ENCODE results near the gene NTRK3. TPM values are rescaled to one million over a fixed set of nuclear protein-coding genes. Genes with fewer than 3 reads are reported as not detected.

NTRK3 gene
- total RNA-seq, 1 experiment from 2014 or later, result not detected

DNA sequence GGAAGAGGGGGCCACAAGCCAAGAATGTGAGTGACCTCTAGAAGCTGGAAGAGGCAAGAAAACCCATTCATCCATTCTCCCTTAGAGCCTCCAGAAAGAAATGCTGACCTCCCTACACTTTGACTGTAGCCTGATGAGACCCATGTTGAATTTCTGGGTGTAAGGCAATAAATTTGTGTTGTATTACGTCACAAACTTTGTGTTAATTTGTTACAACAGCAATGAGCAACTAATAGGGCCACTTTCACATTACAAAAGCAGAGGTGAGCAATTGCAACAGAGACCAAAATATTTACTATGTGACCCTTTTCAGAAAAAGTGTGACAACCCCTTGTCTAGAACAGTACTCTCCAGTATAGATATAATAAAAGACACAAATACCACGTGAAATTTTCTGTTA is 101.2 kb downstream of the NTRK3 start:
- Histone ChIP-seq H3K4me3 (ENCODE audit: low read length) (no peak overlapping the region), H3K79me2 (ENCODE audit: low read length) (no peaks in the 10 kb centered on the region), H2AFZ (ENCODE audit: low read length) (no peak overlapping the region), H3K27me3 (ENCODE audit: low read length) (no peaks in the 10 kb centered on the region), H3K9me3 (ENCODE audit: low read length) (no peaks in the 10 kb centered on the region), H4K20me1 (ENCODE audit: low read length) (no peaks in the 10 kb centered on the region), H3K4me1 (ENCODE audit: insufficient read depth, low read length) (no peaks in the 10 kb centered on the region), H3K4me2 (ENCODE audit: low read length) (no peak overlapping the region), H3K9me2 (replicated peaks; ENCODE audit: low read length) (no peaks in the 10 kb centered on the region), H3K9ac (ENCODE audit: low read length) (no peak overlapping the region), H3K36me3 (ENCODE audit: low read depth, low read length) (no peaks in the 10 kb centered on the region), H3F3A (ENCODE audit: low read length, unreplicated experiment) (no peaks in the 10 kb centered on the region), H3K27ac (ENCODE audit: low read length) (no peak overlapping the region)
- intact Hi-C loops (cut with micrococcal nuclease), result no loop called here
- no peak for DNase-seq
- TF ChIP-seq, protein P1, sequence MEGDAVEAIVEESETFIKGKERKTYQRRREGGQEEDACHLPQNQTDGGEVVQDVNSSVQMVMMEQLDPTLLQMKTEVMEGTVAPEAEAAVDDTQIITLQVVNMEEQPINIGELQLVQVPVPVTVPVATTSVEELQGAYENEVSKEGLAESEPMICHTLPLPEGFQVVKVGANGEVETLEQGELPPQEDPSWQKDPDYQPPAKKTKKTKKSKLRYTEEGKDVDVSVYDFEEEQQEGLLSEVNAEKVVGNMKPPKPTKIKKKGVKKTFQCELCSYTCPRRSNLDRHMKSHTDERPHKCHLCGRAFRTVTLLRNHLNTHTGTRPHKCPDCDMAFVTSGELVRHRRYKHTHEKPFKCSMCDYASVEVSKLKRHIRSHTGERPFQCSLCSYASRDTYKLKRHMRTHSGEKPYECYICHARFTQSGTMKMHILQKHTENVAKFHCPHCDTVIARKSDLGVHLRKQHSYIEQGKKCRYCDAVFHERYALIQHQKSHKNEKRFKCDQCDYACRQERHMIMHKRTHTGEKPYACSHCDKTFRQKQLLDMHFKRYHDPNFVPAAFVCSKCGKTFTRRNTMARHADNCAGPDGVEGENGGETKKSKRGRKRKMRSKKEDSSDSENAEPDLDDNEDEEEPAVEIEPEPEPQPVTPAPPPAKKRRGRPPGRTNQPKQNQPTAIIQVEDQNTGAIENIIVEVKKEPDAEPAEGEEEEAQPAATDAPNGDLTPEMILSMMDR (conservative IDR thresholded peaks at IDR 0.05; ENCODE audit: low read depth, low read length), result no peak
- TF ChIP-seq EZH2phosphoT487 (IDR thresholded peaks at IDR 0.05; ENCODE audit: borderline replicate concordance, low read length), result no peak
- TF ChIP-seq EZH2 (IDR thresholded peaks at IDR 0.05; ENCODE audit: low read length, unreplicated experiment), result no peak
- no peak for ATAC-seq
- BruUV-seq (replicated peaks), result no TSS peak
- CTCF ChIA-PET, result no interaction called here
- POLR2A ChIA-PET (ENCODE audit: unreplicated experiment), result no interaction called here

DNA sequence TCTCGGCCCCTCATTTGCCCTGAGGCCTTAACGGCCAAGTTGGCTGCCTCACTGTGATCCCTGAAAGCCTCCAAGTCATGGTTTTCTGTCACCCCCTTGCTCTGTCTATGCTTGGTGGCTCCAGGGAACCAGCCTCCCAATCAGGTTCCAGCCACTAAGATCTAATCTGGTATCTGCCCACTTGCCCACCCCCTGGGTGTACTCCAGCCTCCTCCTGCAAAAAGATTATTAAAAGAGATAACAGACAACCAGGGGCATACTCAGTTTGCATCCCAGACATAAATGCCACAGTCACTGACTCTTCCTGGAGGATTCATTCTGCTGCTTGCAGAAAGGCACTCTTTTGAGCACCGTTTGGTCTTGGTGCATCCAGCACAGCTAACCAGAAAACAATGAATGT is 103.9 kb downstream of the NTRK3 start:
- H3K9me2 ChIP-seq (replicated peaks; ENCODE audit: low read length), result no peaks in the 10 kb centered on the region
- DNase-seq, result no peak
- H4K20me1 ChIP-seq (ENCODE audit: low read length), result no peaks in the 10 kb centered on the region
- no TSS peak for BruUV-seq (replicated peaks)
- no peaks in the 10 kb centered on the region for H3K4me1 ChIP-seq (ENCODE audit: insufficient read depth, low read length)
- TF ChIP-seq EZH2phosphoT487 (IDR thresholded peaks at IDR 0.05; ENCODE audit: borderline replicate concordance, low read length) (no peak), EZH2 (IDR thresholded peaks at IDR 0.05; ENCODE audit: low read length, unreplicated experiment) (no peak)
- H3K36me3 ChIP-seq (ENCODE audit: low read depth, low read length), result no peaks in the 10 kb centered on the region
- POLR2A ChIA-PET (ENCODE audit: unreplicated experiment), result no interaction called here
- CTCF ChIA-PET, result no interaction called here
- no peak overlapping the region for H2AFZ ChIP-seq (ENCODE audit: low read length)
- no peak for ATAC-seq
- H3K9me3 ChIP-seq (ENCODE audit: low read length), result no peaks in the 10 kb centered on the region
- no peak overlapping the region for H3K4me2 ChIP-seq (ENCODE audit: low read length)
- no peak overlapping the region for H3K4me3 ChIP-seq (ENCODE audit: low read length)
- H3K27me3 ChIP-seq (ENCODE audit: low read length), result no peaks in the 10 kb centered on the region
- H3F3A ChIP-seq (ENCODE audit: low read length, unreplicated experiment), result no peaks in the 10 kb centered on the region
- H3K79me2 ChIP-seq (ENCODE audit: low read length), result no peaks in the 10 kb centered on the region
- no peak overlapping the region for H3K9ac ChIP-seq (ENCODE audit: low read length)
- no peak overlapping the region for H3K27ac ChIP-seq (ENCODE audit: low read length)
- intact Hi-C loops (cut with micrococcal nuclease), result no loop called here

DNA sequence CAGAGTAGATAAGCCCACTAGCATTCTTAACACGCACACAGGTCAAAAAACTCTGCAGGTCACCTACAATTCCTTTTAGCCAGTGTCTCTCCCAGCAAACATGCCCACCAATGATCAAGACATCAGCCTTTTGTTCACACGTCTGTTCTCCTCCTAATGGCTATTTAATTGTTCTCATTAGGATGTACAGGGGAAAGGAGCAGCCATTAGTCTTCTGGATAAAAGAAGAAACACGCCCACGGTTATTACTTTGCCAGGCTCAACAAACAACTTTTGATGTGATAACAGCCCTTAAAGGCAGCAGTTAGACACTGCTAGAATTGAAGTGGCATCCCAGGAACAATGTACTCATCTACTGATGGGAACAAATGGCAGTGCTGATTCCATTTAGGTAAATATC is 108.8 kb downstream of the NTRK3 start:
- DNase-seq (no peak), ATAC-seq (no peak)
- no peak overlapping the region for H3K4me2 ChIP-seq (ENCODE audit: low read length)
- no peaks in the 10 kb centered on the region for H3K9me3 ChIP-seq (ENCODE audit: low read length)
- intact Hi-C loops (cut with micrococcal nuclease), result no loop called here
- ChIA-PET POLR2A (ENCODE audit: unreplicated experiment) (no interaction called here), CTCF (no interaction called here)
- H3K4me1 ChIP-seq (ENCODE audit: insufficient read depth, low read length), result no peaks in the 10 kb centered on the region
- H3K36me3 ChIP-seq (ENCODE audit: low read depth, low read length), result no peaks in the 10 kb centered on the region
- no peak overlapping the region for H2AFZ ChIP-seq (ENCODE audit: low read length)
- no peak overlapping the region for H3K9ac ChIP-seq (ENCODE audit: low read length)
- no peaks in the 10 kb centered on the region for H3K27me3 ChIP-seq (ENCODE audit: low read length)
- no peaks in the 10 kb centered on the region for H3K79me2 ChIP-seq (ENCODE audit: low read length)
- no peaks in the 10 kb centered on the region for H3F3A ChIP-seq (ENCODE audit: low read length, unreplicated experiment)
- no peak overlapping the region for H3K27ac ChIP-seq (ENCODE audit: low read length)
- H3K9me2 ChIP-seq (replicated peaks; ENCODE audit: low read length), result no peaks in the 10 kb centered on the region
- TF ChIP-seq, protein P1 (conservative IDR thresholded peaks at IDR 0.05; ENCODE audit: low read depth, low read length), result no peak
- TF ChIP-seq EZH2 (IDR thresholded peaks at IDR 0.05; ENCODE audit: low read length, unreplicated experiment) (no peak), EZH2phosphoT487 (IDR thresholded peaks at IDR 0.05; ENCODE audit: borderline replicate concordance, low read length) (no peak)
- H4K20me1 ChIP-seq (ENCODE audit: low read length), result no peaks in the 10 kb centered on the region
- H3K4me3 ChIP-seq (ENCODE audit: low read length), result no peak overlapping the region
- BruUV-seq (replicated peaks), result no TSS peak

Measured in PC-3 (cell line).